Measurements from ENCODE around the gene MYLIP. TPM values are rescaled to one million over a fixed set of nuclear protein-coding genes. Genes with fewer than 3 reads are reported as not detected.

The MYLIP gene
- total RNA-seq, 1 experiment from 2014 or later: 27.0 TPM

GRCh38 chr6:16090452-16090851, 38.4 kb upstream of the MYLIP start:
- no peak overlapping the region; the same call in 1 of the 2 replicates for H3K14ac ChIP-seq (ENCODE audit: insufficient read depth, low read length)
- no peak overlapping the region for H2BK20ac ChIP-seq (ENCODE audit: low read depth, low read length, poor library complexity, severe bottlenecking)
- no peak overlapping the region for H3K9ac ChIP-seq (ENCODE audit: extremely low read depth, insufficient read length, low read length)
- no peaks in the 10 kb centered on the region for H3K79me1 ChIP-seq (ENCODE audit: insufficient read depth, low read depth, low read length, poor library complexity, severe bottlenecking)
- H2BK120ac ChIP-seq (ENCODE audit: low read depth, low read length, poor library complexity, severe bottlenecking): no peak overlapping the region
- no peak overlapping the region for H4K91ac ChIP-seq (ENCODE audit: insufficient read length, low read depth, low read length)
- no peak overlapping the region for H3K27ac Mint-ChIP-seq
- H3K4me1 ChIP-seq (ENCODE audit: insufficient read depth, low read length): no peaks in the 10 kb centered on the region
- no peak for DNase-seq
- no peak overlapping the region for H4K8ac ChIP-seq (replicated peaks; ENCODE audit: insufficient read length, low read depth, low read length)
- H3K36me3 Mint-ChIP-seq (ENCODE audit: insufficient read depth in 1 of 3, low read depth in 3 of 3): no peaks in the 10 kb centered on the region
- no peaks in the 10 kb centered on the region for H3K9me3 Mint-ChIP-seq
- no peaks in the 10 kb centered on the region for H3K27me3 ChIP-seq (ENCODE audit: insufficient read depth, low read length)
- no peak overlapping the region for H3K27ac ChIP-seq (ENCODE audit: insufficient read length, low read depth, low read length)
- H3K23me2 ChIP-seq (ENCODE audit: insufficient read length, low read depth, low read length, poor library complexity, severe bottlenecking): no peaks in the 10 kb centered on the region
- H4K5ac ChIP-seq (ENCODE audit: insufficient read length, low read depth, low read length): no peak overlapping the region
- no peaks in the 10 kb centered on the region for H3K79me2 ChIP-seq (ENCODE audit: insufficient read depth, low read length)
- no peak overlapping the region for H3K23ac ChIP-seq (ENCODE audit: insufficient read length, low read depth, low read length)
- no peaks in the 10 kb centered on the region for H3K9me3 ChIP-seq (ENCODE audit: control insufficient read depth, low read depth, low read length)
- WGBS (ENCODE audit: extremely low coverage, insufficient read length, low lambda C conversion rate): no CpG with 5 or more reads among the region's 1 CpG
- no peak overlapping the region for H2BK12ac ChIP-seq (ENCODE audit: insufficient read length, low read depth, low read length)
- H2BK15ac ChIP-seq (ENCODE audit: low read depth, low read length): no peak overlapping the region
- no peak overlapping the region for H3T11ph ChIP-seq (ENCODE audit: low read length)
- H3K56ac ChIP-seq (ENCODE audit: insufficient read length, low read depth, low read length): no peak overlapping the region
- H3K4me1 Mint-ChIP-seq: no peaks in the 10 kb centered on the region
- H4K20me1 ChIP-seq (ENCODE audit: control insufficient read depth, insufficient read depth, insufficient read length): no peaks in the 10 kb centered on the region
- TF ChIP-seq, protein P1, sequence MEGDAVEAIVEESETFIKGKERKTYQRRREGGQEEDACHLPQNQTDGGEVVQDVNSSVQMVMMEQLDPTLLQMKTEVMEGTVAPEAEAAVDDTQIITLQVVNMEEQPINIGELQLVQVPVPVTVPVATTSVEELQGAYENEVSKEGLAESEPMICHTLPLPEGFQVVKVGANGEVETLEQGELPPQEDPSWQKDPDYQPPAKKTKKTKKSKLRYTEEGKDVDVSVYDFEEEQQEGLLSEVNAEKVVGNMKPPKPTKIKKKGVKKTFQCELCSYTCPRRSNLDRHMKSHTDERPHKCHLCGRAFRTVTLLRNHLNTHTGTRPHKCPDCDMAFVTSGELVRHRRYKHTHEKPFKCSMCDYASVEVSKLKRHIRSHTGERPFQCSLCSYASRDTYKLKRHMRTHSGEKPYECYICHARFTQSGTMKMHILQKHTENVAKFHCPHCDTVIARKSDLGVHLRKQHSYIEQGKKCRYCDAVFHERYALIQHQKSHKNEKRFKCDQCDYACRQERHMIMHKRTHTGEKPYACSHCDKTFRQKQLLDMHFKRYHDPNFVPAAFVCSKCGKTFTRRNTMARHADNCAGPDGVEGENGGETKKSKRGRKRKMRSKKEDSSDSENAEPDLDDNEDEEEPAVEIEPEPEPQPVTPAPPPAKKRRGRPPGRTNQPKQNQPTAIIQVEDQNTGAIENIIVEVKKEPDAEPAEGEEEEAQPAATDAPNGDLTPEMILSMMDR (conservative IDR thresholded peaks at IDR 0.05): no peak
- no peak overlapping the region for H3K18ac ChIP-seq (ENCODE audit: insufficient read length, low read depth, low read length)
- H2AFZ ChIP-seq (ENCODE audit: low read length): no peak overlapping the region
- no peak overlapping the region for H2BK5ac ChIP-seq (ENCODE audit: insufficient read length, low read length)
- no peak overlapping the region for H3K4me3 Mint-ChIP-seq
- H3K27me3 Mint-ChIP-seq (ENCODE audit: low read depth): no peaks in the 10 kb centered on the region
- no peak overlapping the region for H2AK5ac ChIP-seq (ENCODE audit: insufficient read length, low read length)
- H3K4ac ChIP-seq (ENCODE audit: low read depth, low read length): no peak overlapping the region
- no peak overlapping the region for H3K4me2 ChIP-seq (ENCODE audit: insufficient read depth, insufficient read length, low read length)
